WTC11 (cell line): Measurements from ENCODE around the gene ATP6V0B. TPM values are rescaled to one million over a fixed set of nuclear protein-coding genes. Genes with fewer than 3 reads are reported as not detected.

Experiments used
- ATAC-seq: fragments of 200-7000 bp; cut with Tn5 transposase; 2 replicates; pipeline ENCODE4 v1.10.0; 2021; ENCODE audit warnings: mild to moderate bottlenecking, moderate library complexity
- CTCF ChIA-PET: fragments of 300-600 bp; sonication (Branson Sonifier 250); formaldehyde crosslinking; loops from one replicate; lab custom pipeline; 2021; ENCODE audit warnings: antibody characterized with exemption; lab: Charles Lee
- POLR2A ChIA-PET: fragments of 350-600 bp; sonication (Branson Sonifier 250); formaldehyde crosslinking; loops from one replicate; lab custom pipeline; 2021; ENCODE audit warnings: antibody characterized with exemption; lab: Charles Lee
- DNase-seq: peaks from one replicate; pipeline ENCODE4 v3.0.0; 2021; ENCODE audit warnings: low spot score
- H3K27ac Mint-ChIP-seq: 2 replicates; pipeline ENCODE4 v1.8.0; 2021; ENCODE audit warnings: mixed read lengths
- H3K27me3 Mint-ChIP-seq: 2 replicates; pipeline ENCODE4 v1.8.0; 2021; ENCODE audit warnings: low read depth, mild to moderate bottlenecking, moderate library complexity, mixed read lengths
- H3K36me3 Mint-ChIP-seq: 2 replicates; pipeline ENCODE4 v1.8.0; 2021; ENCODE audit warnings: mixed read lengths
- H3K4me1 Mint-ChIP-seq: 2 replicates; pipeline ENCODE4 v1.8.0; 2022; ENCODE audit warnings: mixed read lengths
- H3K4me3 Mint-ChIP-seq: 2 replicates; pipeline ENCODE4 v1.8.0; 2021; ENCODE audit warnings: mild to moderate bottlenecking, moderate library complexity, mixed read lengths
- H3K9me3 Mint-ChIP-seq: 2 replicates; pipeline ENCODE4 v1.8.0; 2021; ENCODE audit warnings: mixed read lengths
- CTCF ChIP-seq: fragments of 200-600 bp; IDR thresholded peaks from 2 replicates; pipeline ENCODE4 v1.8.0; 2022; ENCODE audit warnings: antibody characterized with exemption
- E2F4 ChIP-seq: sonication (generic); formaldehyde crosslinking; IDR thresholded peaks from 2 replicates; pipeline ENCODE4 v1.8.1; 2022; ENCODE audit warnings: low read depth, mild to moderate bottlenecking, moderate library complexity, missing genetic modification reagents, borderline replicate concordance
- E2F5 ChIP-seq: sonication (generic); formaldehyde crosslinking; IDR thresholded peaks from 2 replicates; pipeline ENCODE4 v1.8.1; 2022; ENCODE audit warnings: mild to moderate bottlenecking, moderate library complexity, missing genetic modification reagents
- ELF4 ChIP-seq: sonication (generic); formaldehyde crosslinking; IDR thresholded peaks from 2 replicates; pipeline ENCODE4 v1.8.1; 2022; ENCODE audit warnings: low read depth, mild to moderate bottlenecking, moderate library complexity, missing genetic modification reagents
- EMX1 ChIP-seq: fragments of 250-450 bp; sonication (Bioruptor Pico); IDR thresholded peaks from 2 replicates; pipeline ENCODE4 v1.8.0; 2021; ENCODE audit warnings: mild to moderate bottlenecking
- ESRRA ChIP-seq: sonication (generic); formaldehyde crosslinking; IDR thresholded peaks from 2 replicates; pipeline ENCODE4 v1.8.1; 2022; ENCODE audit warnings: mild to moderate bottlenecking, missing genetic modification reagents, borderline replicate concordance
- JAZF1 ChIP-seq: fragments of 250-450 bp; sonication (Bioruptor Pico); IDR thresholded peaks from 2 replicates; pipeline ENCODE4 v1.9.0; 2021; ENCODE audit warnings: moderate library complexity, mild to moderate bottlenecking, inconsistent platforms
- MAX ChIP-seq: sonication (generic); formaldehyde crosslinking; IDR thresholded peaks from 2 replicates; pipeline ENCODE4 v1.8.0; 2022; ENCODE audit warnings: mild to moderate bottlenecking, missing genetic modification reagents
- NFYB ChIP-seq: sonication (generic); formaldehyde crosslinking; conservative IDR thresholded peaks from 2 replicates; pipeline ENCODE4 v1.8.0; 2022; ENCODE audit warnings: low read depth, missing genetic modification reagents
- NR1H2 ChIP-seq: sonication (generic); formaldehyde crosslinking; IDR thresholded peaks from 2 replicates; pipeline ENCODE4 v1.9.0; 2021; ENCODE audit warnings: mild to moderate bottlenecking, moderate library complexity, missing genetic modification reagents
- NR3C1 ChIP-seq: sonication (generic); formaldehyde crosslinking; conservative IDR thresholded peaks from 2 replicates; pipeline ENCODE4 v1.8.1; 2023; ENCODE audit warnings: low read depth, mild to moderate bottlenecking, missing genetic modification reagents
- RELA ChIP-seq: sonication (generic); formaldehyde crosslinking; IDR thresholded peaks from 2 replicates; pipeline ENCODE4 v1.8.1; 2022; ENCODE audit warnings: missing genetic modification reagents, mild to moderate bottlenecking, borderline replicate concordance
- SMAD3 ChIP-seq: sonication (generic); formaldehyde crosslinking; IDR thresholded peaks from 2 replicates; pipeline ENCODE4 v1.8.0; 2022; ENCODE audit warnings: missing genetic modification reagents, mild to moderate bottlenecking, borderline replicate concordance
- SOX15 ChIP-seq: fragments of 250-450 bp; sonication (Bioruptor Pico); IDR thresholded peaks from 2 replicates; pipeline ENCODE4 v1.9.0; 2021; ENCODE audit warnings: mild to moderate bottlenecking
- SP1 ChIP-seq: sonication (generic); formaldehyde crosslinking; conservative IDR thresholded peaks from 2 replicates; pipeline ENCODE4 v1.8.1; 2022; ENCODE audit warnings: missing genetic modification reagents
- TEAD1 ChIP-seq: sonication (generic); formaldehyde crosslinking; IDR thresholded peaks from 2 replicates; pipeline ENCODE4 v1.8.0; 2022; ENCODE audit warnings: mild to moderate bottlenecking, missing genetic modification reagents
- ZBTB21 ChIP-seq: sonication (generic); formaldehyde crosslinking; IDR thresholded peaks from 2 replicates; pipeline ENCODE4 v1.8.1; 2023; ENCODE audit warnings: mild to moderate bottlenecking, missing genetic modification reagents, borderline replicate concordance
- ZMAT4 ChIP-seq: fragments of 250-450 bp; sonication (Bioruptor Pico); IDR thresholded peaks from 2 replicates; pipeline ENCODE4 v1.9.0; 2021; ENCODE audit warnings: mild to moderate bottlenecking
- ZNF121 ChIP-seq: sonication (generic); formaldehyde crosslinking; IDR thresholded peaks from 2 replicates; pipeline ENCODE4 v1.8.0; 2023; ENCODE audit warnings: missing genetic modification reagents
- ZNF423 ChIP-seq: fragments of 250-450 bp; sonication (Bioruptor Pico); IDR thresholded peaks from 2 replicates; pipeline ENCODE4 v2.1.2; 2022; ENCODE audit warnings: mild to moderate bottlenecking, moderate library complexity
- ZNF671 ChIP-seq: fragments of 250-450 bp; sonication (Bioruptor Pico); IDR thresholded peaks from 2 replicates; pipeline ENCODE4 v1.8.0; 2021; ENCODE audit warnings: mild to moderate bottlenecking
- total RNA-seq: library from RNA; stranded (reverse); gene quantifications from 3 replicates; pipeline ENCODE4 v1.2.3, GENCODE V29; 2021

Gene ATP6V0B
- total RNA-seq, 1 experiment from 2014 or later = 110 TPM

GRCh38 chr1:43946236-43947060 lies 28.3 kb upstream of the ATP6V0B start, which contains the start of gene IPO13 (continued):
- TF ChIP-seq ZBTB21 (CRISPR knock-in tag) (0 out of 2 replicates have a peak, but pooled peaks have one; percentile 31), SP1 (CRISPR knock-in tag) (peak; percentile 92), MAX (CRISPR knock-in tag) (peak; percentile 98), E2F5 (CRISPR knock-in tag) (peak; percentile 68)

- Mint-ChIP-seq H3K36me3 (peaks cover 5% of the 10 kb centered on the region; the same call in 1 of the 2 replicates), H3K27me3 (no peaks in the 10 kb centered on the region), H3K9me3 (no peaks in the 10 kb centered on the region), H3K27ac (no peak overlapping the region; the same call in 1 of the 2 replicates), H3K4me1 (peaks cover 37% of the 10 kb centered on the region)
- DNase-seq = no peak
- POLR2A ChIA-PET = interaction anchor here (1.4 to 1.5 kb wide), 2 partner anchors 13 to 184 kb away, joined by 3 to 8 read pairs; partner anchors contain the start of gene ARTN
- ATAC-seq = no peak; the same call in 1 of the 2 replicates
- CTCF ChIA-PET = interaction anchor here (0.7 to 9.9 kb wide), 9 partner anchors 11 to 182 kb away, joined by 3 to 172 read pairs (median 6); partner anchors contain the start of genes ARTN, ATP6V0B and DPH2
- no peak for TF ChIP-seq E2F4
- no peak for TF ChIP-seq NR1H2 (CRISPR knock-in tag)
- TF ChIP-seq SMAD3 = peak; percentile 55; the same call in 1 of the 2 replicates
- no peak; the same call in 1 of the 2 replicates for TF ChIP-seq ZNF121
- TF ChIP-seq EMX1 (CRISPR knock-in tag) = no peak
- TF ChIP-seq, all 79 proteins: peak for 1
- peak overlapping the region; percentile 83 for H3K4me3 Mint-ChIP-seq
These were observed 27.5 kb upstream of the ATP6V0B start for GRCh38 chr1:43947061-43947873.

- Mint-ChIP-seq H3K27ac (peak overlapping the region; percentile 32; the same call in 1 of the 2 replicates), H3K9me3 (no peaks in the 10 kb centered on the region), H3K36me3 (peaks cover 5% of the 10 kb centered on the region; the same call in 1 of the 2 replicates), H3K27me3 (no peaks in the 10 kb centered on the region), H3K4me1 (peaks cover 34% of the 10 kb centered on the region), H3K4me3 (peak overlapping the region; percentile 83)
- TF ChIP-seq SOX15 (CRISPR knock-in tag) (no peak), E2F5 (CRISPR knock-in tag) (no peak), CTCF (no peak), ZNF423 (CRISPR knock-in tag) (no peak), JAZF1 (CRISPR knock-in tag) (no peak), RELA (CRISPR knock-in tag) (no peak), ESRRA (CRISPR knock-in tag) (no peak), TEAD1 (no peak), ZMAT4 (CRISPR knock-in tag) (no peak), NR3C1 (no peak), NFYB (CRISPR knock-in tag) (no peak), NR1H2 (CRISPR knock-in tag) (no peak), ZNF671 (no peak), ELF4 (no peak)
- CTCF ChIA-PET = interaction anchor here (1.0 to 9.9 kb wide), 5 partner anchors 13 to 183 kb away, joined by 3 to 172 read pairs (median 24); partner anchors contain the start of gene ARTN
- DNase-seq (no peak), ATAC-seq (no peak)
- POLR2A ChIA-PET = no interaction called here
These were observed 26.8 kb upstream of the ATP6V0B start for GRCh38 chr1:43947874-43948437.
